Calu3 (cell line): ENCODE measurements around the gene ADM5. TPM values are rescaled to one million over a fixed set of nuclear protein-coding genes. Genes with fewer than 3 reads are reported as not detected.
A peak's percentile ranks its signal among the peaks of the same experiment; 100 is the strongest.

Experiments used
- BruUV-seq: library from RNA; stranded (reverse); fragments of 400-500 nt; replicated peaks from 2 replicates; lab custom pipeline; 2021; lab: Mats Ljungman, UMichigan
- CTCF ChIA-PET: fragments of 300-600 bp; sonication (Branson Sonifier 250); formaldehyde crosslinking; loops from one replicate; lab custom pipeline; 2022; ENCODE audit warnings: antibody characterized with exemption; lab: Charles Lee
- DNase-seq: peaks from one replicate; pipeline ENCODE4 v3.0.0; 2022
- H3K27ac Mint-ChIP-seq: one replicate; pipeline ENCODE4 v1.8.0; 2022; ENCODE audit warnings: mixed read lengths; ENCODE audit not compliant: unreplicated experiment
- H3K27me3 Mint-ChIP-seq: one replicate; pipeline ENCODE4 v1.8.0; 2022; ENCODE audit warnings: mixed read lengths; ENCODE audit not compliant: unreplicated experiment
- H3K36me3 Mint-ChIP-seq: one replicate; pipeline ENCODE4 v1.8.0; 2022; ENCODE audit warnings: mild to moderate bottlenecking, moderate library complexity, mixed read lengths; ENCODE audit not compliant: insufficient read depth, unreplicated experiment
- H3K4me1 Mint-ChIP-seq: one replicate; pipeline ENCODE4 v1.8.0; 2022; ENCODE audit warnings: mild to moderate bottlenecking, low read depth, mixed read lengths; ENCODE audit not compliant: unreplicated experiment
- H3K4me3 Mint-ChIP-seq: one replicate; pipeline ENCODE4 v1.8.0; 2022; ENCODE audit warnings: mild to moderate bottlenecking, low read depth, moderate library complexity, mixed read lengths; ENCODE audit not compliant: unreplicated experiment
- H3K9me3 Mint-ChIP-seq: one replicate; pipeline ENCODE4 v1.8.0; 2022; ENCODE audit warnings: low read depth, mixed read lengths; ENCODE audit not compliant: unreplicated experiment
- CTCF ChIP-seq: fragments of 200-600 bp; IDR thresholded peaks from one replicate; pipeline ENCODE4 v1.8.0; 2022; ENCODE audit warnings: antibody characterized with exemption; ENCODE audit not compliant: unreplicated experiment
- intact Hi-C: fragments of 100-400 bp; cut with micrococcal nuclease; formaldehyde crosslinking; loops from one replicate; pipeline ENCODE4 v1.10.0; 2022; ENCODE audit not compliant: unreplicated experiment
- total RNA-seq: library from RNA; stranded (reverse); gene quantifications from 2 replicates; pipeline ENCODE4 v1.2.3, GENCODE V29; 2022

ADM5 gene
- total RNA-seq, 1 experiment from 2014 or later: 18.5 TPM

DNA sequence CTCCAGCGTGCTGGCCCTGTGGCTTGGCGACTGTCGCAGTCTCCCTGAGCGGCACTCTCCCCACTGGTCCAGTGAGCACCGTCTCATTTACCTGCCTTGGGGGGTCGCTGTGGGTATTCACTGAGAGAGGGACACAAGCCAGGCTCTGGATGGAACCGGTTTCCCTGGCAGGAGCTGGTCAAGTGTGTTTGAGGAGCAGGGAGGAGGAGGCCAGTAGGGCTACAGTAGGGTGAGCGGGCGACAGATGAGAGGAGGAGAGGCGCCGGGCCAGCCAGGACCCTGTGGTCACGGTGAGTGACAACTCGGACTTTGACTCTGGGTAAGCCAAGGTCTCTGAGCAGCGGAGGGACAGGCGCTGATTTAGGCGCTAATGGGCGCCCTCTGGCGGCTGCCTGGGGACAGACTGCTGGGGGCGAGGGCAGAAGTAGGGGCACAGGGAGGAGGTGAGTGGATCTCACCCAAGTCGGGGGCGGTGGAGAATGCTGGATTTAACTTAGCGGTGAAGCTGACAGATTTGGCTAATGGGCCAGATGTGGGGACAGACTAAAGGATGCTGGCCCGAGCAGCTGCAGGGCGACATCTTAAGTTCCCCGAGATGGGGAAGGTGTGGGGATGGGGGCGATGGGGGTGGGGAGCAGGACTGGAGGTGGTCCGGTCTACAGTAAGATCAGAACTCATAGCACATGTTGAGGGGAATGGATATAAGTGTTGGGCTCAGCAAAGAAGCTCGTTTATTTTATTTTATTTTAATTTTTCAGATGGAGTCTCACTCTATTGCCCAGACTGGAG, 17.1 kb upstream of the ADM5 start:
- intact Hi-C loops: no loop called here
- H3K4me3 Mint-ChIP-seq: peak overlapping the region; percentile 17
- peak; percentile 87 for TF ChIP-seq CTCF
- H3K4me1 Mint-ChIP-seq: peaks cover 15% of the 10 kb centered on the region
- H3K9me3 Mint-ChIP-seq: no peaks in the 10 kb centered on the region
- CTCF ChIA-PET: interaction anchor here (0.5 to 1.3 kb wide), 5 partner anchors 24 to 679 kb away, joined by 3 to 9 read pairs (median 4); partner anchors contain the start of genes NOSIP, PRRG2, RRAS and RUVBL2
- DNase-seq: peak; percentile 86
- no TSS peak for BruUV-seq
- peak overlapping the region; percentile 29 for H3K27ac Mint-ChIP-seq
- H3K27me3 Mint-ChIP-seq: no peaks in the 10 kb centered on the region
- peaks cover 55% of the 10 kb centered on the region for H3K36me3 Mint-ChIP-seq

- TF ChIP-seq CTCF: no peak
- H3K27ac Mint-ChIP-seq: peak overlapping the region; percentile 99
- peaks cover 31% of the 10 kb centered on the region for H3K4me1 Mint-ChIP-seq
- H3K4me3 Mint-ChIP-seq: peak overlapping the region; percentile 89
- CTCF ChIA-PET: interaction anchor here (0.6 to 4.2 kb wide), 8 partner anchors 11 to 129 kb away, joined by 3 to 22 read pairs (median 5); partner anchors contain the start of genes BCL2L12, IRF3, NOSIP and PRRG2
- no peaks in the 10 kb centered on the region for H3K27me3 Mint-ChIP-seq
- BruUV-seq: TSS peak; percentile 98
- DNase-seq: no peak
- H3K36me3 Mint-ChIP-seq: peaks cover 68% of the 10 kb centered on the region
- H3K9me3 Mint-ChIP-seq: no peaks in the 10 kb centered on the region
- intact Hi-C loops: no loop called here
Measured at GRCh38 chr19:49676136-49676783, 13.1 kb upstream of the ADM5 start.

DNA sequence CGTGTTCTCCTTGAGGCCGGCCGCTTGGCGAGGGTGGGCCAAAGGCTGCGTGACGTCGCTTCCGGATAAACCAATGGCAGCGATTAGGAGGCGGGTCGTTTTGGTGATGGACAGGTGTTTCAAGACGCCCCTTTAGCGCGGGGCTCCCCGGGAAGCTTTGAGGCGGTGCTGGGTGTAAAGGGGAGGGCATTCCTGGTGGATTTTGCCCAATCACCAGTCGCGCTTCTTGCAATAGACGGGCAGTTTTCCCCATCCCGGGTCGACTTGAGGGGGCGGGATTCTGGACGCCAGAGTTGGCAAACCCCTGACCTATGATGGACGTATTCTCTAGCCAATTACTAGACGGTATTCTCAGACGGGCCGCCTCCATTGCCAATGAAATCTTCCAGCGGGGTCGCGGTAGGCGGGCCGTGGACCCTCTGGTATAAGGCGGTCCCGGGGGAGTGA, 12.6 kb upstream of the ADM5 start:
- Mint-ChIP-seq H3K27ac (peak overlapping the region; percentile 99), H3K27me3 (no peaks in the 10 kb centered on the region), H3K4me3 (peak overlapping the region; percentile 89), H3K9me3 (no peaks in the 10 kb centered on the region), H3K36me3 (peaks cover 72% of the 10 kb centered on the region), H3K4me1 (peaks cover 28% of the 10 kb centered on the region)
- intact Hi-C loops: no loop called here
- BruUV-seq: no TSS peak
- DNase-seq: peak; percentile 99
- no peak for TF ChIP-seq CTCF
- CTCF ChIA-PET: interaction anchor here (0.6 to 4.2 kb wide), 7 partner anchors 10 to 130 kb away, joined by 3 to 22 read pairs (median 5); partner anchors contain the start of genes BCL2L12, IRF3, NOSIP and PRRG2

DNA sequence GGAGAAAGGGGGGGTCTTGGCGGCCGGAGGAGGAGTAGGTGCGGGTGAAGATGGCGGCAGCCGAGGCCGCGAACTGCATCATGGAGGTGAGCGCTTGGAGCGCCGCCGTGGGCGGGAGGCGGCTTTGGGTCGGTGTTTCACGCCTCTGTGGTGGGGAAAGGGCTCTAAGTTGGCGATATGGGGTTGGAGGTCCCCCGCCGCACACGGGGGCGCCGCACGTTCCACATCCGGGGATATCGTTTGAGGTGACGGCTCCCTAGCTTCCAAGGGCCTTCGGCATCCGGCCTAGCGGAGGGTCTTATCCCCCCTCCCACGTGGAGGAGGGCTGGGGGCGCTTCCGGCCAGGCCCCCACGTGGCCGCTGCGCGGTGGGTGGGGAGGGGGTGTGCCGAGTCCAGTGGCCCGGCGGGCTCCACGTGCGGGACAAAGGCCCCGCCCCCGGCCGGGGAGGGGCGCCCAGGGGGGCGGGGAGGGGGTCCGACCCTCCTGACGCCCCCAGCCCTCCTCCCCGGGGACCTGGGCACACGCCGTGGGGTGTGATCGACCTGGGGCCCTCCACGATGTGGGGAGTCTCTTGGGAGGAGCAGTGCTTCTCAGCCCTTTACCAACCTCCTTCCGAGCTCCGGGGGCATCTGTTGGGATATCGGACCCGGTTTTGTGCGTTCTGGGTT, 12.0 kb upstream of the ADM5 start, which contains the start of gene PRMT1:
Gene PRMT1, plus strand, starts transcription at position 41 of the 670 bp plus-strand sequence. Its CDS starts 10 bp downstream, at position 51.
- CTCF ChIA-PET: interaction anchor here (1.8 to 4.2 kb wide), 2 partner anchors 13 to 37 kb away, joined by 10 to 22 read pairs; partner anchors contain the start of genes BCL2L12, IRF3 and RRAS
- H3K36me3 Mint-ChIP-seq: peaks cover 72% of the 10 kb centered on the region
- H3K27me3 Mint-ChIP-seq: no peaks in the 10 kb centered on the region
- peak within 1 kb of the TSS; percentile 99 for H3K27ac Mint-ChIP-seq
- intact Hi-C loops: no loop called here
- no peak for TF ChIP-seq CTCF
- H3K9me3 Mint-ChIP-seq: no peaks in the 10 kb centered on the region
- BruUV-seq: no TSS peak
- peak within 1 kb of the TSS; percentile 89 for H3K4me3 Mint-ChIP-seq
- peak; percentile 70 for DNase-seq
- H3K4me1 Mint-ChIP-seq: peaks cover 23% of the 10 kb centered on the region
